Activated B cell treated with CpG ODN at 0.5 μM for 24 hours (primary cell): ENCODE data around the gene RABGAP1L. TPM values are rescaled to one million over a fixed set of nuclear protein-coding genes. Genes with fewer than 3 reads are reported as not detected.

Experiments used
- ATAC-seq: fragments of 200-7000 bp; cut with Tn5 transposase; one replicate; pipeline ENCODE4 v1.10.0; 2021; ENCODE audit warnings: low read depth, mild to moderate bottlenecking, moderate library complexity
- CTCF ChIA-PET: fragments of 350-600 bp; sonication (Branson Sonifier 250); formaldehyde crosslinking; loops from one replicate; lab custom pipeline; 2021; ENCODE audit warnings: antibody characterized with exemption; lab: Charles Lee
- POLR2A ChIA-PET: fragments of 350-600 bp; sonication (Branson Sonifier 250); formaldehyde crosslinking; loops from one replicate; lab custom pipeline; 2021; ENCODE audit warnings: antibody characterized with exemption; lab: Charles Lee
- DNase-seq: peaks from one replicate; pipeline ENCODE4 v3.0.0; 2022
- H3K27ac Mint-ChIP-seq: one replicate; pipeline ENCODE4 v1.8.0; 2020; ENCODE audit warnings: mixed read lengths
- H3K27me3 Mint-ChIP-seq: one replicate; pipeline ENCODE4 v1.8.0; 2021; ENCODE audit warnings: mixed read lengths
- H3K36me3 Mint-ChIP-seq: one replicate; pipeline ENCODE4 v1.8.0; 2021; ENCODE audit warnings: low read depth, mixed read lengths
- H3K4me1 Mint-ChIP-seq: one replicate; pipeline ENCODE4 v1.8.0; 2021; ENCODE audit warnings: mixed read lengths
- H3K4me3 Mint-ChIP-seq: one replicate; pipeline ENCODE4 v1.8.0; 2020; ENCODE audit warnings: mild to moderate bottlenecking, mixed read lengths
- H3K9me3 Mint-ChIP-seq: one replicate; pipeline ENCODE4 v1.8.0; 2020; ENCODE audit warnings: mixed read lengths
- intact Hi-C: fragments of 100-400 bp; cut with micrococcal nuclease; formaldehyde crosslinking; loops from one replicate; pipeline ENCODE4 v1.15.1; 2024
- total RNA-seq: library from RNA; stranded (reverse); gene quantifications from 2 replicates; pipeline ENCODE4 v1.2.3, GENCODE V29; 2022
- TF ChIP-seq, protein P1 (sequence below): fragments of 200-600 bp; IDR thresholded peaks from one replicate; pipeline ENCODE4 v1.8.0; 2022; ENCODE audit warnings: antibody characterized with exemption, mild to moderate bottlenecking

RABGAP1L gene
- total RNA-seq, 1 donor from 2014 or later = 126 TPM

DNA sequence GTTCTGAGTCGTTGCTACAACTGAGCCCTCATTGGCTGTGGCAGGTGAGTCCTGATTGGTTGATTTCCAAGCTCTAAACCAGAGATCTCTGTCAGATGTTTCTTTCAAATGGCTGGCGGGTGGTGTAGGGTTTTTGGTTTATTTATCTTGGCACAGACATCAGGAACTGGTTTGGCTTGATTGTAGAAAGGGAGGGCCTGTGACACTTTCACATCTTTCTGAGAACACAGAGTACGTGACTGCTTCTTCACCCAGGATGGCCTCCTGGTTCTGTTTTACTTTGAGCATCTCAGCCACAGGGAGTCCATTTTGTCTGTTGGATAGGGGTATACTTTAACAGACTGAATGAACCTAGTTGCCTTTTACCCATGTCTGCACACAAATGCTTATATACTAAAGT, 199.0 kb downstream of the RABGAP1L start:
- H3K4me1 Mint-ChIP-seq = peaks cover 30% of the 10 kb centered on the region
- peaks cover 39% of the 10 kb centered on the region for H3K36me3 Mint-ChIP-seq
- no peak for DNase-seq
- no peak overlapping the region for H3K4me3 Mint-ChIP-seq
- H3K9me3 Mint-ChIP-seq = peaks cover 6% of the 10 kb centered on the region
- no peak overlapping the region for H3K27ac Mint-ChIP-seq
- POLR2A ChIA-PET = no interaction called here
- ATAC-seq = no peak
- TF ChIP-seq, protein P1, sequence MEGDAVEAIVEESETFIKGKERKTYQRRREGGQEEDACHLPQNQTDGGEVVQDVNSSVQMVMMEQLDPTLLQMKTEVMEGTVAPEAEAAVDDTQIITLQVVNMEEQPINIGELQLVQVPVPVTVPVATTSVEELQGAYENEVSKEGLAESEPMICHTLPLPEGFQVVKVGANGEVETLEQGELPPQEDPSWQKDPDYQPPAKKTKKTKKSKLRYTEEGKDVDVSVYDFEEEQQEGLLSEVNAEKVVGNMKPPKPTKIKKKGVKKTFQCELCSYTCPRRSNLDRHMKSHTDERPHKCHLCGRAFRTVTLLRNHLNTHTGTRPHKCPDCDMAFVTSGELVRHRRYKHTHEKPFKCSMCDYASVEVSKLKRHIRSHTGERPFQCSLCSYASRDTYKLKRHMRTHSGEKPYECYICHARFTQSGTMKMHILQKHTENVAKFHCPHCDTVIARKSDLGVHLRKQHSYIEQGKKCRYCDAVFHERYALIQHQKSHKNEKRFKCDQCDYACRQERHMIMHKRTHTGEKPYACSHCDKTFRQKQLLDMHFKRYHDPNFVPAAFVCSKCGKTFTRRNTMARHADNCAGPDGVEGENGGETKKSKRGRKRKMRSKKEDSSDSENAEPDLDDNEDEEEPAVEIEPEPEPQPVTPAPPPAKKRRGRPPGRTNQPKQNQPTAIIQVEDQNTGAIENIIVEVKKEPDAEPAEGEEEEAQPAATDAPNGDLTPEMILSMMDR = no peak
- CTCF ChIA-PET = no interaction called here
- intact Hi-C loops = loop anchor here (2.0 kb wide), 1 partner anchor 14 kb away; no protein-coding TSS in a partner anchor
- H3K27me3 Mint-ChIP-seq = no peaks in the 10 kb centered on the region

DNA sequence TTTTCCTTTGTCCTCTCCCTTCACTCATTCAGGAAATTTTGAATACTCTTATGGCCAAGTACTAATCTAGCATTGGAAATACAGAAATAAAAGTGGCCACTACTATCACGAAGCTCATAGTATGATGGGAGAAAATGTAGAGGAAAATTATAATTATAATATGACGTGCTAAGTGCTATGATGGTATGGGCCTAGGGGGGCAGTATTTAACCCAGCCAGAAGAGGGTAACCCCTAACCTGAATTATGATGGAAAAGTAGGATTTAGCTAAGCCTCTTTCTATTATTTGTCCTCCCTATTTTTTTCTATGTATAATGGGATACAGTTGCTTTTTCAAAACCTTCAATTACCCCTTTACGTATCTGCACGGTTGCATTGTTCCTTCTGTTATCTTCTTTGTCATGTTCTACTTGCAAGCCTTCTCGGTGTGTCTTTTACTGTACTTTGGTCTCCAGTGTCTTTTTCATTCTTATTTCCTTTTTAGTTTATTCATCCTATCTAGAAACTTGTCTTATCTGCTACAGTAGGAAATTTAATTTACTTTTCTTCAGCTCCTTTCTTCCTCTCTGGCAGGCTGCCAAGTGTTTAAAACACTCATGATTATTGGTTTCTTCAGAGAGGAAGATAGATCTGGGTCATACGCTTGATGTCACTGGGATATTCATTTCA, 199.6 kb downstream of the RABGAP1L start:
- Mint-ChIP-seq H3K9me3 (peaks cover 6% of the 10 kb centered on the region), H3K27ac (no peak overlapping the region), H3K4me3 (no peak overlapping the region), H3K4me1 (peaks cover 29% of the 10 kb centered on the region), H3K36me3 (peaks cover 37% of the 10 kb centered on the region), H3K27me3 (no peaks in the 10 kb centered on the region)
- DNase-seq = no peak
- ChIA-PET POLR2A (no interaction called here), CTCF (no interaction called here)
- intact Hi-C loops = loop anchor here (2.0 kb wide), 1 partner anchor 14 kb away; no protein-coding TSS in a partner anchor
- TF ChIP-seq, protein P1 = no peak
- ATAC-seq = no peak

DNA sequence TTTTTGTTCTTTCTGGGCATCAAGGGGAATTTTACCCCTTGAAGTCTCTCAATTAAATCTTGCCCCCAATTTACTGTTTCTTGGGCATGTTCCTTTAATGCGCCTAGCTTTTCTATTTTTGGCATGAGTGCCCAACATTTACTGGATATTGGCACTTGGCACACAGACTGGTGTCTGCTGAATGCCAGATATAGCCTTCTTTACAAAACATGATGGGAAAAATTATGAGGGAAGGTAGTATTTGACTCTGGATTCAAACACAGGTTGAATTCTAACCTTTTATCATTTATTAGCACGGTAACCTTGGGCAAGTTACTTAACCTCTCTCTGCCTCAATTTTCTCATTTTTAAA, 200.1 kb downstream of the RABGAP1L start:
- ATAC-seq (no peak), DNase-seq (no peak)
- intact Hi-C loops = loop anchor here (2.0 kb wide), 1 partner anchor 15 kb away; no protein-coding TSS in a partner anchor
- Mint-ChIP-seq H3K36me3 (peaks cover 37% of the 10 kb centered on the region), H3K27me3 (no peaks in the 10 kb centered on the region), H3K4me3 (no peak overlapping the region), H3K27ac (no peak overlapping the region), H3K4me1 (peaks cover 28% of the 10 kb centered on the region), H3K9me3 (peaks cover 6% of the 10 kb centered on the region)
- POLR2A ChIA-PET = no interaction called here
- TF ChIP-seq, protein P1 = no peak
- CTCF ChIA-PET = no interaction called here

DNA sequence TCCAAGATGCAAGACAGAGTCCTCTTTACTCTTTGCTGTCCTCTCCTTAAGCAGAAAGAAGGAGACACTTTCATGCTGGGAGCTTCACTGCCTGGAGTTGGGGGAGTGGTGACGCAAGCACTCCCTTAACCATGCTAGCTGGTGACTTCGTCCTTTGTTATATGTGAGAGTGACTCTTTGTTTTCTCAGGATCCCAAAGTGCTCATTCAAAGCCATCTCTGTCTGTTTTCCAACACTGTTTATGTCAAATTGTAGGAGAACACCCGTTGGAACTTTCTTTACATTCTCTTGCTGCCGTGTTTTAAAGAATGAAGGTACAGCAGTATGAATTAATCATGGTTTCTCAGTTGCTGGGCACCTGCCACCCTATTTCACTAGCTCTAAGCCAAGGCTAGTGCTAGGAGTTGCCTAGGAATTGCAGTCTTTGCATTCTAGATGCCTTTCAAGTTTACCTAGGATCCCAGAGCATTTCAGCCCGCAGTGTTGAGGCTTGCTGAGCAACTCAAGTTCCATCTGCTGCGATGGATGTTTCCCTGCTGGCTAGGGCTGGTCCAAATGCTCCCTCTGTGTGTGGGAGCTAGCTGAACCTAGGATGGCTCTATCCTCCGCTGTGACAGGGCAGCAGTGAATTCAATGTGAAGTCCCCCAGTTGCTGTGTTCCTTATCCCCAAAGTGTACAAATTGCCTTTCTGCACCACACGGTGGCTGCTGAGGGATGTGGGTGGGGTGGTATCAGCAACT, 205.8 kb downstream of the RABGAP1L start:
- CTCF ChIA-PET = no interaction called here

DNA sequence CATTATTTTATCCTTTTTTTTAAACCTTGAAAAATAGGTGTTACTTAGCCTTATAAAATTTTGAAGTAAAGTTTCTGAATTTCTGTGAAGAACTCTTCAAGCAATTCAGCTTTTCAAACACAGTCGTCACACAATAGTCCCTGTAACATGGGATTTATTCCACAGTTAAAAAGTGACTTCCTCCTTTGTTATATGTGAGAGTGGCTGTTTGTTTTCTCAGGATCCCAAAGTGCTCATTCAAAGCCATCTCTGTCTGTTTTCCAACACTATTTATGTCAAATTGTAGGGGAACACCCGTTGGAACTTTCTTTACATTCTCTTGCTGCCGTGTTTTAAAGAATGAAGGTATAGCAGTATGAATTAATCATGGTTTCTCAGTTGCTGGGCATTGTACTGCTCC, 207.6 kb downstream of the RABGAP1L start:
- DNase-seq (no peak), ATAC-seq (no peak)
- intact Hi-C loops = no loop called here
- ChIA-PET CTCF (no interaction called here), POLR2A (no interaction called here)
- Mint-ChIP-seq H3K4me1 (peaks cover 22% of the 10 kb centered on the region), H3K36me3 (peaks cover 31% of the 10 kb centered on the region), H3K4me3 (no peak overlapping the region), H3K27me3 (no peaks in the 10 kb centered on the region), H3K9me3 (peaks cover 6% of the 10 kb centered on the region), H3K27ac (no peak overlapping the region)
- TF ChIP-seq, protein P1 = no peak

More for the DNA sequence above, 205.8 kb downstream of the RABGAP1L start:
- TF ChIP-seq, protein P1 = no peak
- intact Hi-C loops = no loop called here
- POLR2A ChIA-PET = no interaction called here
- Mint-ChIP-seq H3K4me3 (no peak overlapping the region), H3K36me3 (peaks cover 29% of the 10 kb centered on the region), H3K9me3 (peaks cover 6% of the 10 kb centered on the region), H3K27ac (no peak overlapping the region), H3K27me3 (no peaks in the 10 kb centered on the region), H3K4me1 (peaks cover 26% of the 10 kb centered on the region)
- ATAC-seq = no peak
- DNase-seq = no peak
